ENCODE measurements around the gene SPATA33. TPM values are rescaled to one million over a fixed set of nuclear protein-coding genes. Genes with fewer than 3 reads are reported as not detected.

The SPATA33 gene
- total and polyA plus RNA-seq, 10 of the 15 experiments (the other 5 are each of a cell fraction or from before 2014, with no cell fraction given) = 1.1 to 15.8 (median 7.6) TPM

DNA sequence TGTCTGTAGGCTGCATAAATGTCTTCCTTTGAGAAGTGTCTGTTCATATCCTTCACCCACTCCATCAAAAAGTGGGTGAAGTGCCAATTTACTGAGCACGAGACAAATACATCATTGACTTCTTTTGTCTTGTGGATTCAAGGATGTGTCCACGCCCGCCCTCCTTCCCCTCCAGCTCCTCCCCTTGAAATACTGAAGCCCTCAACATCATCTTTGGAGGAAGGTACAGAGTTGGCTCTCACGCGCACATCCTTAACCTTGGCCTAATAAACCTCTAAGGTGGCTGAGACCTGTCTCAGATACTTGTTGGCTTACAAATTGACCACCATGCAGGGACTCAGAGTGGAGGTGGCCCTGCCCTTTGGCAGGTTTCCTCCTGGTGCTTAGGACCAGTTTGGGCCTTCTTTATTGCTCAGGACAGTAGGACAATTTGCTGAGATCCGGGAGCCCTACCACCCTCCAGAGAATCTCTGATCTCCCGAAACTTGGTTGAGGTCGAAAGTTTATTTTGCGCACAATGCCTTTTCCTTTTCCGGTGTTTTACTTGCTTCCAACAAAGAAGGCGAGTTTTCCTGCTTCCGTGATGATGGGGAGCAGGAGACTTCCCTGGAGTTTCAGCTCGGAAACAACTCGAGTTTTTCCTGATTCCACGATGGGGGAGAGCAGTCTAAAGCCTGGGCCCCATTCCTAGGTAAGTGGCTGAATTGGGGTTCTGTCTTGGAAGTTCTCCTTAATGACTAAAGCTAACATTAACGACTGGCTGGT lies 14.7 kb downstream of the SPATA33 start:
- Histone ChIP-seq H3K4me2 (ENCODE audit: control insufficient read depth, insufficient read depth) (no peak overlapping the region), H3K4me3 (no peak overlapping the region), H2AFZ (ENCODE audit: control insufficient read depth, low read depth, low read length) (no peak overlapping the region), H3K27ac (ENCODE audit: control insufficient read depth, insufficient read depth) (no peak overlapping the region), H3K4me1 (ENCODE audit: control insufficient read depth, insufficient read depth, low read length) (no peaks in the 10 kb centered on the region), H3K27me3 (replicated peaks in 1 of 2; ENCODE audit: control insufficient read depth in 2 of 2, insufficient read depth in 2 of 2, low read length in 1 of 2) (no peaks in the 10 kb centered on the region), H3K36me3 (ENCODE audit: control insufficient read depth in 2 of 2, insufficient read depth in 2 of 2, low read length in 1 of 2) (no peaks in the 10 kb centered on the region), H3K9me3 (replicated peaks; ENCODE audit: control insufficient read depth, insufficient read depth, low read length) (no peaks in the 10 kb centered on the region; the same call in 2 of the 3 replicates), H3K79me2 (ENCODE audit: control insufficient read depth, insufficient read depth, low read length) (no peaks in the 10 kb centered on the region), H3K9ac (ENCODE audit: control insufficient read depth, insufficient read depth, low read length) (no peak overlapping the region), H4K20me1 (ENCODE audit: control insufficient read depth, insufficient read depth) (no peaks in the 10 kb centered on the region)
- ChIA-PET RAD21 (ENCODE audit: unreplicated experiment) (interaction anchor here (1.3 kb wide), 1 partner anchor 28 kb away, joined by 5 read pairs; no protein-coding TSS in a partner anchor), POLR2A (no interaction called here), CTCF (no interaction called here), SMC1A (ENCODE audit: uncharacterized antibody, unreplicated experiment) (no interaction called here)
- TF ChIP-seq SUPT20H (IDR thresholded peaks at IDR 0.05; ENCODE audit: borderline replicate concordance, control insufficient read depth, low read depth, low read length) = no peak
- TF ChIP-seq EP300 (IDR thresholded peaks at IDR 0.05; ENCODE audit: borderline replicate concordance in 1 of 2, control insufficient read depth in 1 of 2, low read depth in 2 of 2, low read length in 2 of 2) = no peak
- DNase-seq (ENCODE audit: low read depth, low spot score) (no peak), ATAC-seq (no peak), FAIRE-seq (peak; percentile 27)
- intact Hi-C loops (cut with micrococcal nuclease; ENCODE audit: unreplicated experiment) = no loop called here
- BruUV-seq (replicated peaks) = no TSS peak
- in situ Hi-C loops (cut with MboI) = no loop called here
- WGBS (ENCODE audit: insufficient coverage, insufficient replicate concordance, low lambda C conversion rate, missing lambda C conversion rate) = 88% methylated on average over 16 of the region's 16 CpGs

DNA sequence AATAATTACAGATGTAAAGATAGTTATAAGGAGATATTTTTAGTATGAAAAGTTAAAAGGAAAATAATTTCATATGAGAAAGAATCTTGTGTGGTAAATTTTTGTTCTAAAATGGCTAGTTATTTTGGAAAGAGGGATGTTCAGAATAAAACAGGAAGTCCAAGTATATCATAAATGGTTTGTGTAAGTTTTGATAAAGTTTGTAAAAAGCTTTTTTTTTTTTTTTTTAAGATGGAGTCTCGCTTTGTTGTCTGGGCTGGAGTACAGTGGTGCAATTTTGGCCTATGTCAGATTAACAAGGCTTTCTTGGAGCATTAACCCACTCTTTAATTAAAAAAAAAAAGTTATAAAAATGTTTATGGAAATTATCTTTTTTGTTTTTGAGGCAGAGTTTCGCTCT lies 20.6 kb downstream of the SPATA33 start:
- intact Hi-C loops (cut with micrococcal nuclease; ENCODE audit: unreplicated experiment) = no loop called here
- POLR2A ChIA-PET = no interaction called here
- TF ChIP-seq BACH1 (IDR thresholded peaks at IDR 0.05; ENCODE audit: borderline replicate concordance) (no peak), TCF3 (IDR thresholded peaks at IDR 0.05; ENCODE audit: borderline replicate concordance, insufficient read depth, low read depth, low read length) (no peak), MYB (IDR thresholded peaks at IDR 0.05; ENCODE audit: borderline replicate concordance, low read depth, low read length) (no peak), NBN (IDR thresholded peaks at IDR 0.05) (no peak), SREBF1 (IDR thresholded peaks at IDR 0.05; ENCODE audit: low read length) (no peak), STAT1 (conservative IDR thresholded peaks at IDR 0.05) (no peak), FOXK2 (IDR thresholded peaks at IDR 0.05) (no peak), SMAD5 (IDR thresholded peaks at IDR 0.05; ENCODE audit: low read depth) (no peak), FOS (IDR thresholded peaks at IDR 0.05; ENCODE audit: borderline replicate concordance, extremely low read depth, insufficient read length) (no peak), TCF7 (IDR thresholded peaks at IDR 0.05; ENCODE audit: borderline replicate concordance) (no peak), ETV6 (conservative IDR thresholded peaks at IDR 0.05 in 1 of 2, IDR thresholded peaks at IDR 0.05 in 1 of 2; ENCODE audit: borderline replicate concordance in 1 of 2, low read depth in 1 of 2) (no peak), ESRRA (IDR thresholded peaks at IDR 0.05; ENCODE audit: low read length) (no peak)
- TF ChIP-seq, protein P1, sequence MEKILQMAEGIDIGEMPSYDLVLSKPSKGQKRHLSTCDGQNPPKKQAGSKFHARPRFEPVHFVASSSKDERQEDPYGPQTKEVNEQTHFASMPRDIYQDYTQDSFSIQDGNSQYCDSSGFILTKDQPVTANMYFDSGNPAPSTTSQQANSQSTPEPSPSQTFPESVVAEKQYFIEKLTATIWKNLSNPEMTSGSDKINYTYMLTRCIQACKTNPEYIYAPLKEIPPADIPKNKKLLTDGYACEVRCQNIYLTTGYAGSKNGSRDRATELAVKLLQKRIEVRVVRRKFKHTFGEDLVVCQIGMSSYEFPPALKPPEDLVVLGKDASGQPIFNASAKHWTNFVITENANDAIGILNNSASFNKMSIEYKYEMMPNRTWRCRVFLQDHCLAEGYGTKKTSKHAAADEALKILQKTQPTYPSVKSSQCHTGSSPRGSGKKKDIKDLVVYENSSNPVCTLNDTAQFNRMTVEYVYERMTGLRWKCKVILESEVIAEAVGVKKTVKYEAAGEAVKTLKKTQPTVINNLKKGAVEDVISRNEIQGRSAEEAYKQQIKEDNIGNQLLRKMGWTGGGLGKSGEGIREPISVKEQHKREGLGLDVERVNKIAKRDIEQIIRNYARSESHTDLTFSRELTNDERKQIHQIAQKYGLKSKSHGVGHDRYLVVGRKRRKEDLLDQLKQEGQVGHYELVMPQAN (conservative IDR thresholded peaks at IDR 0.05) = no peak

More for the DNA sequence above, 20.6 kb downstream of the SPATA33 start:
- ChIA-PET SMC1A (ENCODE audit: uncharacterized antibody, unreplicated experiment) (no interaction called here), RAD21 (ENCODE audit: unreplicated experiment) (no interaction called here), CTCF (interaction anchor here (0.6 kb wide), 1 partner anchor 121 kb away, joined by 3 read pairs; no protein-coding TSS in a partner anchor)
- no peaks in the 10 kb centered on the region for H4K20me1 ChIP-seq (ENCODE audit: control insufficient read depth, insufficient read depth)
- 43% methylated on average over 2 of the region's 2 CpGs for WGBS (ENCODE audit: insufficient coverage, insufficient replicate concordance, low lambda C conversion rate, missing lambda C conversion rate)
- no peaks in the 10 kb centered on the region for H3K27me3 ChIP-seq (replicated peaks in 1 of 2; ENCODE audit: control insufficient read depth in 2 of 2, insufficient read depth in 2 of 2, low read length in 1 of 2)
- H3K4me1 ChIP-seq (ENCODE audit: control insufficient read depth, insufficient read depth, low read length) = no peaks in the 10 kb centered on the region
- DNase-seq (ENCODE audit: low read depth, low spot score) (no peak), ATAC-seq (no peak), FAIRE-seq (no peak)
- no peak overlapping the region for H3K4me2 ChIP-seq (ENCODE audit: control insufficient read depth, insufficient read depth)
- no peak overlapping the region for H3K9ac ChIP-seq (ENCODE audit: control insufficient read depth, insufficient read depth, low read length)
- no peaks in the 10 kb centered on the region; the same call in 2 of the 3 replicates for H3K9me3 ChIP-seq (replicated peaks; ENCODE audit: control insufficient read depth, insufficient read depth, low read length)
- H3K4me3 ChIP-seq = no peak overlapping the region
- no TSS peak for BruUV-seq (replicated peaks)
- no peak overlapping the region for H2AFZ ChIP-seq (ENCODE audit: control insufficient read depth, low read depth, low read length)
- in situ Hi-C loops (cut with MboI) = no loop called here
- H3K79me2 ChIP-seq (ENCODE audit: control insufficient read depth, insufficient read depth, low read length) = no peaks in the 10 kb centered on the region
- H3K36me3 ChIP-seq (ENCODE audit: control insufficient read depth in 2 of 2, insufficient read depth in 2 of 2, low read length in 1 of 2) = no peaks in the 10 kb centered on the region
- no peak overlapping the region for H3K27ac ChIP-seq (ENCODE audit: control insufficient read depth, insufficient read depth)

Data from GM12878 (cell line).